RWPE2 (cell line): Measurements from ENCODE around the gene TEX11.

ENCODE experiments used
- ATAC-seq: fragments of 200-7000 bp; cut with Tn5 transposase; 3 replicates; pipeline ENCODE4 v1.9.1; 2021; ENCODE audit warnings: low read depth
- DNase-seq: peaks from one replicate; pipeline ENCODE4 v3.0.0-alpha.2; 2020; ENCODE audit warnings: low spot score
- H3K27ac ChIP-seq: fragments of 450-650 bp; 2 replicates; pipeline ENCODE4 v1.5.1; 2017; ENCODE audit warnings: mild to moderate bottlenecking; ENCODE audit not compliant: poor library complexity, severe bottlenecking
- H3K27me3 ChIP-seq: fragments of 250-450 bp; sonication (Bioruptor Pico); 2 replicates; pipeline ENCODE4 v1.5.1; 2021; ENCODE audit warnings: mild to moderate bottlenecking, moderate library complexity; ENCODE audit not compliant: insufficient read depth, poor library complexity, severe bottlenecking
- H3K36me3 ChIP-seq: fragments of 250-450 bp; sonication (Bioruptor Pico); 2 replicates; pipeline ENCODE4 v1.5.1; 2020; ENCODE audit warnings: low read depth, mild to moderate bottlenecking, moderate library complexity
- H3K4me1 ChIP-seq: fragments of 250-450 bp; sonication (Bioruptor Pico); 2 replicates; pipeline ENCODE4 v1.5.1; 2021; ENCODE audit warnings: mild to moderate bottlenecking, moderate library complexity; ENCODE audit not compliant: insufficient read depth, poor library complexity, severe bottlenecking
- H3K4me3 ChIP-seq: fragments of 250-450 bp; sonication (Bioruptor Pico); 2 replicates; pipeline ENCODE4 v1.5.1; 2021; ENCODE audit warnings: mild to moderate bottlenecking, moderate library complexity; ENCODE audit not compliant: severe bottlenecking
- H3K9me3 ChIP-seq: fragments of 250-450 bp; sonication (Bioruptor Pico); 2 replicates; pipeline ENCODE4 v1.5.1; 2021; ENCODE audit warnings: mild to moderate bottlenecking, moderate library complexity; ENCODE audit not compliant: severe bottlenecking
- CTCF ChIP-seq: fragments of 450-650 bp; IDR thresholded peaks from one replicate; pipeline ENCODE4 v1.5.1; 2017; ENCODE audit warnings: mild to moderate bottlenecking, moderate library complexity; ENCODE audit not compliant: poor library complexity, severe bottlenecking

The TEX11 gene

GRCh38 chrX:70485466-70485865, 423.0 kb downstream of the TEX11 start:
- Histone ChIP-seq H3K27ac (no peak overlapping the region), H3K27me3 (no peaks in the 10 kb centered on the region), H3K9me3 (no peaks in the 10 kb centered on the region), H3K4me3 (no peak overlapping the region), H3K36me3 (peaks cover 4% of the 10 kb centered on the region), H3K4me1 (no peaks in the 10 kb centered on the region)
- no peak for DNase-seq
- TF ChIP-seq CTCF: no peak
- no peak for ATAC-seq

- H3K36me3 ChIP-seq: peaks cover 4% of the 10 kb centered on the region
- peaks cover 26% of the 10 kb centered on the region for H3K4me1 ChIP-seq
- no peak for DNase-seq
- no peak for ATAC-seq
- TF ChIP-seq CTCF: no peak
- no peak overlapping the region for H3K27ac ChIP-seq
- H3K27me3 ChIP-seq: no peaks in the 10 kb centered on the region
- H3K9me3 ChIP-seq: no peaks in the 10 kb centered on the region
- H3K4me3 ChIP-seq: no peak overlapping the region
Observed at GRCh38 chrX:70482300-70482699, 426.2 kb downstream of the TEX11 start.

- TF ChIP-seq CTCF: no peak
- H3K36me3 ChIP-seq: peaks cover 4% of the 10 kb centered on the region
- DNase-seq (no peak), ATAC-seq (no peak)
- no peaks in the 10 kb centered on the region for H3K9me3 ChIP-seq
- H3K27me3 ChIP-seq: no peaks in the 10 kb centered on the region
- H3K4me1 ChIP-seq: peaks cover 30% of the 10 kb centered on the region
- H3K4me3 ChIP-seq: no peak overlapping the region
- H3K27ac ChIP-seq: no peak overlapping the region
Observed at GRCh38 chrX:70481471-70482270, 426.8 kb downstream of the TEX11 start.

- no peaks in the 10 kb centered on the region for H3K9me3 ChIP-seq
- peaks cover 4% of the 10 kb centered on the region for H3K36me3 ChIP-seq
- H3K27me3 ChIP-seq: no peaks in the 10 kb centered on the region
- H3K4me3 ChIP-seq: no peak overlapping the region
- TF ChIP-seq CTCF: no peak
- no peak for DNase-seq
- peaks cover 31% of the 10 kb centered on the region for H3K4me1 ChIP-seq
- no peak for ATAC-seq
- peak overlapping the region; percentile 74 for H3K27ac ChIP-seq
Observed at GRCh38 chrX:70480660-70481018, 427.9 kb downstream of the TEX11 start.
